ENCODE data around the gene NEK4. TPM values are rescaled to one million over a fixed set of nuclear protein-coding genes. Genes with fewer than 3 reads are reported as not detected.
A peak's percentile ranks its signal among the peaks of the same experiment; 100 is the strongest.

The NEK4 gene
- total and polyA plus RNA-seq, 2 of the 13 experiments (the other 11 are each of a cell fraction or from before 2014, with no cell fraction given) = 16.5 to 38.0 TPM

DNA sequence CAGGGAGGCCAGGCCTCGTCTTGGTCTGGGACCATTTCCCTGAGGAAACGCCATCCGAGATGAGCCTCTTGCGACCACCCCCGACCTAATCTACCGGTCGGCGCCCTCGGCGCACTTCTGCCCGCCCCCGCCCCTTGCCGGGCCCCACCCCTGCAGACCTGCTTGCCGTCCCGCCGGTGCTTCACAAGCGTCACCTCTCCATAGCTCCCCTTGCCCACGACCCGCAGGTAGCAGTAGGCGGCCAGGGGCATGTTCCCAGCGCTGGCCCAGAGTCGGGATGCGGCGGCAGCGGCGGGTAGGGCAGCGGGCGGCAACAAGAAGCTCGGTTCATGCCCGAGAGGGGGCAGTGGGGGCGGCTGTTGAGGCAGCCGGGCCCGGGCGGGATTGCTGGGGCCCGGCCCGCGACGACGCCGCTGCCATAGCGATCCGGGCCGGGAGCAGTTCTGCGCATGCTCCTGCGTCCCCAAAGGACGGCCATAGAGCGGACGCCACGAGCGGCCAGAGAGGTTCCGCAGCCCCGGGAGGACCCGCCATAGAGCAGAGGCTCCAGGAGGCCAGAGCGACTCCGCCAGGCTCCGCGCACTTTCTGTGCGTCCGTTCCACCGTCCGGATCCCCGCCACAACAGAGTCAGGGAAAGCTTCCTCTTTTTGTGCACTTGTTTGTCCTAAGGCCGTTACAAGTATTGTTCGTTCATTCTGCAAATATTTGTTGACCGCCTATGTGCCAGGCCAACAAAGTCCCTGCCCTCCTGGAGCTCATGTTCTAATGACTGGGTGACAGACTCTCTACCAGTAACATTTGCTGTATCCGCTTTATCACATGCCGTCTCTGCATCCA is at the start of gene NEK4 (continued):
- TF ChIP-seq, protein P1, sequence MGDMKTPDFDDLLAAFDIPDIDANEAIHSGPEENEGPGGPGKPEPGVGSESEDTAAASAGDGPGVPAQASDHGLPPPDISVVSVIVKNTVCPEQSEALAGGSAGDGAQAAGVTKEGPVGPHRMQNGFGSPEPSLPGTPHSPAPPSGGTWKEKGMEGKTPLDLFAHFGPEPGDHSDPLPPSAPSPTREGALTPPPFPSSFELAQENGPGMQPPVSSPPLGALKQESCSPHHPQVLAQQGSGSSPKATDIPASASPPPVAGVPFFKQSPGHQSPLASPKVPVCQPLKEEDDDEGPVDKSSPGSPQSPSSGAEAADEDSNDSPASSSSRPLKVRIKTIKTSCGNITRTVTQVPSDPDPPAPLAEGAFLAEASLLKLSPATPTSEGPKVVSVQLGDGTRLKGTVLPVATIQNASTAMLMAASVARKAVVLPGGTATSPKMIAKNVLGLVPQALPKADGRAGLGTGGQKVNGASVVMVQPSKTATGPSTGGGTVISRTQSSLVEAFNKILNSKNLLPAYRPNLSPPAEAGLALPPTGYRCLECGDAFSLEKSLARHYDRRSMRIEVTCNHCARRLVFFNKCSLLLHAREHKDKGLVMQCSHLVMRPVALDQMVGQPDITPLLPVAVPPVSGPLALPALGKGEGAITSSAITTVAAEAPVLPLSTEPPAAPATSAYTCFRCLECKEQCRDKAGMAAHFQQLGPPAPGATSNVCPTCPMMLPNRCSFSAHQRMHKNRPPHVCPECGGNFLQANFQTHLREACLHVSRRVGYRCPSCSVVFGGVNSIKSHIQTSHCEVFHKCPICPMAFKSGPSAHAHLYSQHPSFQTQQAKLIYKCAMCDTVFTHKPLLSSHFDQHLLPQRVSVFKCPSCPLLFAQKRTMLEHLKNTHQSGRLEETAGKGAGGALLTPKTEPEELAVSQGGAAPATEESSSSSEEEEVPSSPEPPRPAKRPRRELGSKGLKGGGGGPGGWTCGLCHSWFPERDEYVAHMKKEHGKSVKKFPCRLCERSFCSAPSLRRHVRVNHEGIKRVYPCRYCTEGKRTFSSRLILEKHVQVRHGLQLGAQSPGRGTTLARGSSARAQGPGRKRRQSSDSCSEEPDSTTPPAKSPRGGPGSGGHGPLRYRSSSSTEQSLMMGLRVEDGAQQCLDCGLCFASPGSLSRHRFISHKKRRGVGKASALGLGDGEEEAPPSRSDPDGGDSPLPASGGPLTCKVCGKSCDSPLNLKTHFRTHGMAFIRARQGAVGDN (CRISPR knock-in tag; IDR thresholded peaks at IDR 0.05) = peak; percentile 95
- TF ChIP-seq ZNF512 (CRISPR knock-in tag; IDR thresholded peaks at IDR 0.05) (no peak), ZBTB44 (CRISPR knock-in tag; IDR thresholded peaks at IDR 0.05) (no peak), SP140L (CRISPR knock-in tag; IDR thresholded peaks at IDR 0.05; ENCODE audit: borderline replicate concordance) (no peak), IRF2 (CRISPR knock-in tag; IDR thresholded peaks at IDR 0.05) (no peak), RXRA (CRISPR knock-in tag; IDR thresholded peaks at IDR 0.05) (peak; percentile 39; the same call in 1 of the 2 replicates), KDM4B (CRISPR knock-in tag; IDR thresholded peaks at IDR 0.05) (no peak), SP5 (CRISPR knock-in tag; IDR thresholded peaks at IDR 0.05; ENCODE audit: borderline replicate concordance, low read depth) (no peak), POLR2G (IDR thresholded peaks at IDR 0.05; ENCODE audit: low read depth, low read length) (peak; percentile 97), FOSL1 (CRISPR knock-in tag; IDR thresholded peaks at IDR 0.05; ENCODE audit: borderline replicate concordance) (no peak), ZNF263 (CRISPR knock-in tag; IDR thresholded peaks at IDR 0.05) (peak; percentile 35; the same call in 1 of the 2 replicates), PCBP2 (optimal IDR thresholded peaks at IDR 0.05; ENCODE audit: low read depth, low read length, poor library complexity, severe bottlenecking) (no peak), ZNF143 (CRISPR knock-in tag; IDR thresholded peaks at IDR 0.05) (no peak), PAF1 (CRISPR knock-in tag; IDR thresholded peaks at IDR 0.05) (no peak), DMAP1 (CRISPR knock-in tag; IDR thresholded peaks at IDR 0.05) (peak; percentile 87; the same call in 1 of the 2 replicates)
- TF ChIP-seq, protein P2, sequence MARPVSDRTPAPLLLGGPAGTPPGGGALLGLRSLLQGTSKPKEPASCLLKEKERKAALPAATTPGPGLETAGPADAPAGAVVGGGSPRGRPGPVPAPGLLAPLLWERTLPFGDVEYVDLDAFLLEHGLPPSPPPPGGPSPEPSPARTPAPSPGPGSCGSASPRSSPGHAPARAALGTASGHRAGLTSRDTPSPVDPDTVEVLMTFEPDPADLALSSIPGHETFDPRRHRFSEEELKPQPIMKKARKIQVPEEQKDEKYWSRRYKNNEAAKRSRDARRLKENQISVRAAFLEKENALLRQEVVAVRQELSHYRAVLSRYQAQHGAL (CRISPR knock-in tag; IDR thresholded peaks at IDR 0.05; ENCODE audit: not compliant biosample characterization) = no peak
- TF ChIP-seq, protein P3, sequence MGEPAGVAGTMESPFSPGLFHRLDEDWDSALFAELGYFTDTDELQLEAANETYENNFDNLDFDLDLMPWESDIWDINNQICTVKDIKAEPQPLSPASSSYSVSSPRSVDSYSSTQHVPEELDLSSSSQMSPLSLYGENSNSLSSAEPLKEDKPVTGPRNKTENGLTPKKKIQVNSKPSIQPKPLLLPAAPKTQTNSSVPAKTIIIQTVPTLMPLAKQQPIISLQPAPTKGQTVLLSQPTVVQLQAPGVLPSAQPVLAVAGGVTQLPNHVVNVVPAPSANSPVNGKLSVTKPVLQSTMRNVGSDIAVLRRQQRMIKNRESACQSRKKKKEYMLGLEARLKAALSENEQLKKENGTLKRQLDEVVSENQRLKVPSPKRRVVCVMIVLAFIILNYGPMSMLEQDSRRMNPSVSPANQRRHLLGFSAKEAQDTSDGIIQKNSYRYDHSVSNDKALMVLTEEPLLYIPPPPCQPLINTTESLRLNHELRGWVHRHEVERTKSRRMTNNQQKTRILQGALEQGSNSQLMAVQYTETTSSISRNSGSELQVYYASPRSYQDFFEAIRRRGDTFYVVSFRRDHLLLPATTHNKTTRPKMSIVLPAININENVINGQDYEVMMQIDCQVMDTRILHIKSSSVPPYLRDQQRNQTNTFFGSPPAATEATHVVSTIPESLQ (CRISPR knock-in tag; conservative IDR thresholded peaks at IDR 0.05) = no peak

Data from HepG2 (cell line).